Measurements from ENCODE around the gene RING1. TPM values are rescaled to one million over a fixed set of nuclear protein-coding genes. Genes with fewer than 3 reads are reported as not detected.

RING1 gene
- total RNA-seq, 4 donors from 2014 or later = 16.1 to 25.2 (median 21.6) TPM

DNA sequence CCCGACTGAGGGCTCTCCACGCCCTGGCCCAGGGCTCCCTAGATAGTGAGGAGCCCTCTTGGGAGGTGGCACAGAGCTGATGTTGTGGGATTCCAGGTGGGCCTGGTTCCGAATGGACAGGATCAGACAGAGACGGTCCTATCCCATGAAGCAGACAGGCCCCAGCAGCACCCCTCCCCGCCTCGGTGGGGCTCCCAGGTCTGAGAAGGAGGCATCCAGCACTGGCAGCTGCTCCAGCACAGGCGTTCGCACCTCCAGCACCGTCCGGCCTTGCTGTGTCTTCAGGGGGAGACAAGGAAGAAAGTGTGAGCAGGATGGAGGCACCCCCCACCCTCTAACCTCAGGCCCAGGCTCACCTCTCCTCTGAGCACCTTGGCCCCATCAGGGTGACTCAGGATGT is 44.8 kb upstream of the RING1 start:
- no peak for DNase-seq (ENCODE audit: low spot score in 2 of 2)
- TF ChIP-seq EP300 (IDR thresholded peaks at IDR 0.05) (no peak), CTCF (IDR thresholded peaks at IDR 0.05) (no peak), POLR2A (IDR thresholded peaks at IDR 0.05) (no peak)
- peaks cover 0 to 24% (median 10%) of the 10 kb centered on the region in 4 donors for H3K4me1 ChIP-seq
- H3K36me3 ChIP-seq = no peaks in the 10 kb centered on the region
- no peaks in the 10 kb centered on the region for H3K9me3 ChIP-seq
- H3K27ac ChIP-seq = no peak overlapping the region
- WGBS, 2 donors = 87 to 88% methylated on average over 10 of the region's 10 CpGs
- H3K4me3 ChIP-seq = no peak overlapping the region
- H3K27me3 ChIP-seq = no peaks in the 10 kb centered on the region

- 48 to 76% methylated on average over 10 of the region's 10 CpGs for WGBS, 2 donors
- TF ChIP-seq EP300 (IDR thresholded peaks at IDR 0.05) (no peak), CTCF (IDR thresholded peaks at IDR 0.05) (no peak)
- no peaks in the 10 kb centered on the region for H3K27me3 ChIP-seq
- H3K4me3 ChIP-seq = no peak overlapping the region
- H3K9me3 ChIP-seq = no peaks in the 10 kb centered on the region
- H3K27ac ChIP-seq = no peak overlapping the region
- DNase-seq (ENCODE audit: low spot score in 2 of 2) = no peak
- no peaks in the 10 kb centered on the region for H3K36me3 ChIP-seq
- peaks cover 0 to 24% (median 10%) of the 10 kb centered on the region in 4 donors for H3K4me1 ChIP-seq
Measured at GRCh38 chr6:33164176-33164575, 44.1 kb upstream of the RING1 start.

- DNase-seq (ENCODE audit: low spot score in 2 of 2) = no peak
- H3K9me3 ChIP-seq = no peaks in the 10 kb centered on the region
- 69 to 73% methylated on average over 14 of the region's 14 CpGs for WGBS, 2 donors
- peaks cover 0 to 24% (median 10%) of the 10 kb centered on the region in 4 donors for H3K4me1 ChIP-seq
- no peak overlapping the region for H3K27ac ChIP-seq
- no peaks in the 10 kb centered on the region for H3K36me3 ChIP-seq
- no peak for TF ChIP-seq POLR2A (IDR thresholded peaks at IDR 0.05)
- TF ChIP-seq CTCF (IDR thresholded peaks at IDR 0.05) = no peak
- no peak for TF ChIP-seq EP300 (IDR thresholded peaks at IDR 0.05)
- H3K4me3 ChIP-seq = no peak overlapping the region
- H3K27me3 ChIP-seq = no peaks in the 10 kb centered on the region
Measured at GRCh38 chr6:33164665-33165373, 43.5 kb upstream of the RING1 start.

GRCh38 chr6:33165581-33166258 is 42.6 kb upstream of the RING1 start:
- WGBS, 2 donors = 88 to 91% methylated on average over 16 to 17 of the region's 17 CpGs
- DNase-seq (ENCODE audit: low spot score in 2 of 2) = no peak
- Histone ChIP-seq H3K27ac (no peak overlapping the region), H3K36me3 (no peaks in the 10 kb centered on the region), H3K4me3 (no peak overlapping the region), H3K4me1 (peaks cover 0 to 17% (median 9%) of the 10 kb centered on the region in 4 donors), H3K9me3 (no peaks in the 10 kb centered on the region), H3K27me3 (no peaks in the 10 kb centered on the region)
- TF ChIP-seq CTCF (IDR thresholded peaks at IDR 0.05) (no peak), POLR2A (IDR thresholded peaks at IDR 0.05) (no peak), EP300 (IDR thresholded peaks at IDR 0.05) (no peak)

DNA sequence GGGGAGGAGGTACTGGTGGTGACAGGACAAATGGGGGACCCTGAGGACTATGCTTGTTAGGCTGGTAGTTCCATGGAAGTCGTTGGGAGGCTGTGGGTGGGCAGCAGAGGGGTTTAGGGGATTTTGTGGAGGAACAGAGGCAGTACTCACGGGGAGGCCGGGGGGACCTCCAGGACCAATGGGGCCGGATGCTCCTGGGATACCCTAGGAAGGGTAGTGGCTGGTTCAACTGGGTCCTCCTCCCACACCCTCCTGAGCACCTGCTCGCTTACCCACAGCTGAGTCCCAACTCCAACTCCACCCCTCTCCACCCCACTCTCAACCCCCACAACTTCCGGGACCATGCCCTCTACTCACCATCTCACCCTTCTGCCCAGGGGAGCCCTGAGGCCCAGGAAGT is 41.9 kb upstream of the RING1 start:
- no peaks in the 10 kb centered on the region for H3K36me3 ChIP-seq
- 88 to 89% methylated on average over 6 of the region's 6 CpGs for WGBS, 2 donors
- H3K27ac ChIP-seq = no peak overlapping the region
- no peaks in the 10 kb centered on the region for H3K27me3 ChIP-seq
- H3K4me3 ChIP-seq = no peak overlapping the region
- H3K9me3 ChIP-seq = no peaks in the 10 kb centered on the region
- H3K4me1 ChIP-seq = peaks cover 0 to 11% (median 4%) of the 10 kb centered on the region in 4 donors
- TF ChIP-seq CTCF (IDR thresholded peaks at IDR 0.05) (no peak), POLR2A (IDR thresholded peaks at IDR 0.05) (no peak), EP300 (IDR thresholded peaks at IDR 0.05) (no peak)
- no peak for DNase-seq (ENCODE audit: low spot score in 2 of 2)
